Activated B cell treated with CpG ODN at 0.5 μM for 24 hours (primary cell): ENCODE results near the gene CAMTA1. TPM values are rescaled to one million over a fixed set of nuclear protein-coding genes. Genes with fewer than 3 reads are reported as not detected.

Experiments
- ATAC-seq: fragments of 200-7000 bp; cut with Tn5 transposase; one replicate; pipeline ENCODE4 v1.10.0; 2021; ENCODE audit warnings: low read depth, mild to moderate bottlenecking, moderate library complexity
- CTCF ChIA-PET: fragments of 350-600 bp; sonication (Branson Sonifier 250); formaldehyde crosslinking; loops from one replicate; lab custom pipeline; 2021; ENCODE audit warnings: antibody characterized with exemption; lab: Charles Lee
- POLR2A ChIA-PET: fragments of 350-600 bp; sonication (Branson Sonifier 250); formaldehyde crosslinking; loops from one replicate; lab custom pipeline; 2021; ENCODE audit warnings: antibody characterized with exemption; lab: Charles Lee
- DNase-seq: peaks from one replicate; pipeline ENCODE4 v3.0.0; 2022
- H3K27ac Mint-ChIP-seq: one replicate; pipeline ENCODE4 v1.8.0; 2020; ENCODE audit warnings: mixed read lengths
- H3K27me3 Mint-ChIP-seq: one replicate; pipeline ENCODE4 v1.8.0; 2021; ENCODE audit warnings: mixed read lengths
- H3K36me3 Mint-ChIP-seq: one replicate; pipeline ENCODE4 v1.8.0; 2021; ENCODE audit warnings: low read depth, mixed read lengths
- H3K4me1 Mint-ChIP-seq: one replicate; pipeline ENCODE4 v1.8.0; 2021; ENCODE audit warnings: mixed read lengths
- H3K4me3 Mint-ChIP-seq: one replicate; pipeline ENCODE4 v1.8.0; 2020; ENCODE audit warnings: mild to moderate bottlenecking, mixed read lengths
- H3K9me3 Mint-ChIP-seq: one replicate; pipeline ENCODE4 v1.8.0; 2020; ENCODE audit warnings: mixed read lengths
- intact Hi-C: fragments of 100-400 bp; cut with micrococcal nuclease; formaldehyde crosslinking; loops from one replicate; pipeline ENCODE4 v1.15.1; 2024
- total RNA-seq: library from RNA; stranded (reverse); gene quantifications from 2 replicates; pipeline ENCODE4 v1.2.3, GENCODE V29; 2022
- TF ChIP-seq, protein P1 (sequence below): fragments of 200-600 bp; IDR thresholded peaks from one replicate; pipeline ENCODE4 v1.8.0; 2022; ENCODE audit warnings: antibody characterized with exemption, mild to moderate bottlenecking

Gene CAMTA1
- total RNA-seq, 1 donor from 2014 or later = 49.8 TPM

DNA sequence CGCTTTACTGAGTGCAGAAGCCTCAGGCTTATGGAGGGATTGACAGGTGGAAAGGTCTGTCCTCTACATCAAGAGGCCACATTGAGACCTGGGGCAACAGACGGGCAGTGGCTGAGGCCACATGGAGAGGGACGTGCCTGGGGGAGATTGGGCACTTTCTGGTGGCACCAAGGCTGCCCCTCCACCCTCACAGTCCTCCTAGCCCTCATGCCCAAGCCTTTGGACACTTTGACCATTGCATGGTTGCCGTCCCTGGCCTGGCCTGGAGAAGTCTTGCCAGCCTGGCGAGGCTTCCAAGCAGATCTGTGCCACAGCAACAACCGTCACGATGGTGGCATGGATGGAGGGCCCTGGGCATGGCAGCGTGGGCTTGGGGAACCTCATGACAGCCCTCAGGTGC lies 793.8 kb downstream of the CAMTA1 start:
- H3K4me3 Mint-ChIP-seq = no peak overlapping the region
- ATAC-seq = no peak
- CTCF ChIA-PET = no interaction called here
- POLR2A ChIA-PET = no interaction called here
- no peaks in the 10 kb centered on the region for H3K36me3 Mint-ChIP-seq
- TF ChIP-seq, protein P1, sequence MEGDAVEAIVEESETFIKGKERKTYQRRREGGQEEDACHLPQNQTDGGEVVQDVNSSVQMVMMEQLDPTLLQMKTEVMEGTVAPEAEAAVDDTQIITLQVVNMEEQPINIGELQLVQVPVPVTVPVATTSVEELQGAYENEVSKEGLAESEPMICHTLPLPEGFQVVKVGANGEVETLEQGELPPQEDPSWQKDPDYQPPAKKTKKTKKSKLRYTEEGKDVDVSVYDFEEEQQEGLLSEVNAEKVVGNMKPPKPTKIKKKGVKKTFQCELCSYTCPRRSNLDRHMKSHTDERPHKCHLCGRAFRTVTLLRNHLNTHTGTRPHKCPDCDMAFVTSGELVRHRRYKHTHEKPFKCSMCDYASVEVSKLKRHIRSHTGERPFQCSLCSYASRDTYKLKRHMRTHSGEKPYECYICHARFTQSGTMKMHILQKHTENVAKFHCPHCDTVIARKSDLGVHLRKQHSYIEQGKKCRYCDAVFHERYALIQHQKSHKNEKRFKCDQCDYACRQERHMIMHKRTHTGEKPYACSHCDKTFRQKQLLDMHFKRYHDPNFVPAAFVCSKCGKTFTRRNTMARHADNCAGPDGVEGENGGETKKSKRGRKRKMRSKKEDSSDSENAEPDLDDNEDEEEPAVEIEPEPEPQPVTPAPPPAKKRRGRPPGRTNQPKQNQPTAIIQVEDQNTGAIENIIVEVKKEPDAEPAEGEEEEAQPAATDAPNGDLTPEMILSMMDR = no peak
- no peak for DNase-seq
- H3K27me3 Mint-ChIP-seq = no peaks in the 10 kb centered on the region
- H3K27ac Mint-ChIP-seq = no peak overlapping the region
- H3K9me3 Mint-ChIP-seq = no peaks in the 10 kb centered on the region
- intact Hi-C loops = no loop called here
- no peaks in the 10 kb centered on the region for H3K4me1 Mint-ChIP-seq

DNA sequence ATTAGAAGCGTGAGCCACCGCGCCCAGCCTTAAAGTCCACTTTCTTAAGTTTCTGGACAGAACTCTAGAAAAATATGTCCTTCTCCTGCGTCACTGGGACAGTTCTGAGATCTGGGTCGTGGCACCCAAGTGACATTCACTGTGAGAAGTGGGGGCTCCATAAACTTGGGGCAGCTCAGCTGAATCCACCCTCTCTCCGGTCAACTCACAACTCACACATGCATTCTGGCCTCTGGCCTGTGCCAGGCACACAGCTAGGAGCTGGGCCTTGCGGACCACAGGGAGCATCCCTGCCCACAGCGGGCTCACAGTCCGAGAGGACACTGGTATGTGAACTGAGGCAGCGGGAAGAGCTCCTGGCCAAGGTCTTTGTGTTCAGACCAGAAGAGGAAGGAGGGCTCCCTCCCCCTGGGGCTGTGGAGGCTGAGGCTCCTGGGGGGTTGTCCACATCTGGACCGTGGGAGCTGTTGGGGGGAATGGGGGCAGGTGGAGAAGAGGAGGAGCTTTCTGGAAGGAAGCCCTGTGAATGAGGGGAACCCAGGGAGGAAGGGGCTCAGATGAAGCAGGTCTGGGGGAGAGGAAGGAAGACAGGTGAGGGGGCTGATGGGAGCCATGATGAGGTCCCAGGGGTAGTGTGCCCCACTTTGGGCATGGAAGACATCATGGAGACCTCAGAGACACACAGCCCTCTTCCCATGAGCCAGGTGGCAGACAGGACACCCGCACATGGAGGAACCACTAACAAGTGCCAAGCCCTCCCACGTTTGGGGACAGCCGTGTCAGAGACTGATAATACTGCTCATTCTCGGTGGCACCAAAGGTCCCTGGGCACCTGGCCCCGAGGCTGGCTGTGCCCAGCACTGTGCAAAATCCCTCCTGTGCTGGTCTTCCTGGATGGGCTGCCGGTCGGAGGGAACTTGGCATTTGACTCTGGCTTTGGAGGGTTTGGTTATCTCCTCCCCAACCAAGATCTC lies 794.9 kb downstream of the CAMTA1 start:
- H3K4me3 Mint-ChIP-seq = no peak overlapping the region
- H3K4me1 Mint-ChIP-seq = no peaks in the 10 kb centered on the region
- intact Hi-C loops = no loop called here
- ChIA-PET CTCF (no interaction called here), POLR2A (no interaction called here)
- H3K27me3 Mint-ChIP-seq = no peaks in the 10 kb centered on the region
- no peak for ATAC-seq
- no peaks in the 10 kb centered on the region for H3K36me3 Mint-ChIP-seq
- DNase-seq = no peak
- TF ChIP-seq, protein P1 = no peak
- H3K27ac Mint-ChIP-seq = no peak overlapping the region
- H3K9me3 Mint-ChIP-seq = no peaks in the 10 kb centered on the region

- no peak for ATAC-seq
- H3K36me3 Mint-ChIP-seq = no peaks in the 10 kb centered on the region
- TF ChIP-seq, protein P1 = no peak
These were observed 795.9 kb downstream of the CAMTA1 start for GRCh38 chr1:7580923-7581753.

DNA sequence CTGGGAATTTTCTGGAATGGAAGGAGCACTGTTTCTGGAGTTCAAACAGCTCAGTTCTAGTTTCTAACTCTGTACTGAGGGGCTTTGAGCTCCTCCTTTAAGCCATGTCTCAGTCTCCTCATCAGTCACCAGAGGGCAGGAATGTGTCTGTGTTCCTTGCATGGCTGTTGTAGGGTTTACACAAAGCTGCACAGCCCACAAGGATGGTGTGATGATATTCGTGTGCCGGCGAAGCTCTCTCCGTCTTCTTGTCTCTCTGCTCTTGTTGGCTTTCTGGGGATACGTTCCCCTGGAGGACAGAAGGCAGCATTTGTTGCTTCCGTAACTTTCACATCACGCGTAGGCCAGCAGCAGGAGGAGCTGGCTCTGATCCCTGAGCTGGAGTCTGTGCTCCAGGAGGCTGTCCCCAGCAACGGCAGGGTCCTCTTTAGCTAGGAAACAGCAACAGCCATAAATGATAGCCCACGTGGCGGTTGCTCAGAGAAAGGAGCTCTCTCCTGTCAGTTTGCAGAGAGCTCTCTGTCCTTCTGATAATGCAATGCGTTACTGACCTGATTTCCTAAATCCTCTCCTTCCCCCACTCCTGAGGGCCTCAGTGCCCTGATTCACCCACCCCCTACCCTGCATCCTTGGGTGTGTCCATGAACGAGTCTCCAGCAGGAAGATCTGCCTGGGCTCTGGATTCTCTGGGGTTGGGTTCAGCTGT lies 796.7 kb downstream of the CAMTA1 start:
- ChIA-PET CTCF (no interaction called here), POLR2A (no interaction called here)
- no peak overlapping the region for H3K27ac Mint-ChIP-seq
- TF ChIP-seq, protein P1 = no peak
- no peaks in the 10 kb centered on the region for H3K4me1 Mint-ChIP-seq
- intact Hi-C loops = no loop called here
- H3K4me3 Mint-ChIP-seq = no peak overlapping the region
- no peak for DNase-seq
- no peaks in the 10 kb centered on the region for H3K36me3 Mint-ChIP-seq
- no peaks in the 10 kb centered on the region for H3K9me3 Mint-ChIP-seq
- ATAC-seq = no peak
- H3K27me3 Mint-ChIP-seq = no peaks in the 10 kb centered on the region

More at GRCh38 chr1:7580923-7581753, 795.9 kb downstream of the CAMTA1 start:
- no peak overlapping the region for H3K4me3 Mint-ChIP-seq
- no peaks in the 10 kb centered on the region for H3K4me1 Mint-ChIP-seq
- intact Hi-C loops = no loop called here
- no peak for DNase-seq
- H3K27ac Mint-ChIP-seq = no peak overlapping the region
- no peaks in the 10 kb centered on the region for H3K27me3 Mint-ChIP-seq
- H3K9me3 Mint-ChIP-seq = no peaks in the 10 kb centered on the region
- POLR2A ChIA-PET = no interaction called here
- CTCF ChIA-PET = no interaction called here
